Peyer's patch (tissue), 4 donors: ENCODE measurements around the gene CABCOCO1.

Source experiments
- CTCF ChIP-seq, 6 experiments: fragments of 450-650 bp in 4 of 6; fragments of 200-600 bp in 2 of 6; sonication (generic) in 1 of 6; IDR thresholded peaks; one replicate each; pipeline ENCODE4 v1.5.1; 2017 to 2019; ENCODE audit warnings: antibody characterized with exemption in 6 of 6, mild to moderate bottlenecking in 3 of 6, moderate library complexity in 1 of 6
- POLR2A ChIP-seq, 2 donors: fragments of 450-650 bp; IDR thresholded peaks; one replicate each; pipeline ENCODE4 v1.5.1; 2017; ENCODE audit warnings: antibody characterized with exemption in 2 of 2, mild to moderate bottlenecking in 2 of 2, moderate library complexity in 2 of 2

GRCh38 chr10:61730671-61731070, 67.9 kb downstream of the CABCOCO1 start:
- TF ChIP-seq CTCF (IDR thresholded peaks at IDR 0.05) = no peak
- no peak for TF ChIP-seq POLR2A (IDR thresholded peaks at IDR 0.05)
